ENCODE data around the gene PARD6A. TPM values are rescaled to one million over a fixed set of nuclear protein-coding genes. Genes with fewer than 3 reads are reported as not detected.

PARD6A gene
- total RNA-seq, 1 donor from 2014 or later, result 1.9 TPM

- Mint-ChIP-seq H3K4me1 (peaks cover 6% of the 10 kb centered on the region), H3K9me3 (no peaks in the 10 kb centered on the region), H3K4me3 (no peak overlapping the region), H3K27me3 (ENCODE audit: low read depth) (no peaks in the 10 kb centered on the region), H3K36me3 (peaks cover 12% of the 10 kb centered on the region), H3K27ac (peak overlapping the region; percentile 47)
- no peak for TF ChIP-seq CTCF (IDR thresholded peaks at IDR 0.05; ENCODE audit: unreplicated experiment)
- no peak for DNase-seq (ENCODE audit: low spot score in 2 of 2, unreplicated experiment in 2 of 2)
Measured at GRCh38 chr16:67677712-67678111, 17.0 kb downstream of the PARD6A start.

- Mint-ChIP-seq H3K36me3 (peaks cover 15% of the 10 kb centered on the region), H3K4me3 (no peak overlapping the region), H3K27me3 (ENCODE audit: low read depth) (no peaks in the 10 kb centered on the region), H3K9me3 (no peaks in the 10 kb centered on the region), H3K4me1 (peaks cover 6% of the 10 kb centered on the region), H3K27ac (no peak overlapping the region)
- DNase-seq (ENCODE audit: low spot score in 2 of 2, unreplicated experiment in 2 of 2), result no peak
- TF ChIP-seq CTCF (IDR thresholded peaks at IDR 0.05; ENCODE audit: unreplicated experiment), result no peak
Measured at GRCh38 chr16:67678354-67679023, 17.7 kb downstream of the PARD6A start.

- peaks cover 21% of the 10 kb centered on the region for H3K36me3 Mint-ChIP-seq
- H3K27ac Mint-ChIP-seq, result no peak overlapping the region
- TF ChIP-seq CTCF (IDR thresholded peaks at IDR 0.05; ENCODE audit: unreplicated experiment), result no peak
- H3K27me3 Mint-ChIP-seq (ENCODE audit: low read depth), result no peaks in the 10 kb centered on the region
- H3K4me1 Mint-ChIP-seq, result peaks cover 3% of the 10 kb centered on the region
- no peak overlapping the region for H3K4me3 Mint-ChIP-seq
- H3K9me3 Mint-ChIP-seq, result no peaks in the 10 kb centered on the region
- no peak for DNase-seq (ENCODE audit: low spot score in 2 of 2, unreplicated experiment in 2 of 2)
Measured at GRCh38 chr16:67679935-67680897, 19.5 kb downstream of the PARD6A start.

- Mint-ChIP-seq H3K36me3 (peaks cover 20% of the 10 kb centered on the region), H3K9me3 (no peaks in the 10 kb centered on the region)
Measured at GRCh38 chr16:67683767-67684166, 23.0 kb downstream of the PARD6A start.

More at GRCh38 chr16:67683767-67684166, 23.0 kb downstream of the PARD6A start:
- H3K4me1 Mint-ChIP-seq, result no peaks in the 10 kb centered on the region
- H3K4me3 Mint-ChIP-seq, result no peak overlapping the region
- H3K27ac Mint-ChIP-seq, result no peak overlapping the region
- no peak for TF ChIP-seq CTCF (IDR thresholded peaks at IDR 0.05; ENCODE audit: unreplicated experiment)
- DNase-seq (ENCODE audit: low spot score in 2 of 2, unreplicated experiment in 2 of 2), result no peak
- H3K27me3 Mint-ChIP-seq (ENCODE audit: low read depth), result no peaks in the 10 kb centered on the region

Measured in mesothelial cell of epicardium (in vitro differentiated cells).